ENCODE data around the gene PHF12. TPM values are rescaled to one million over a fixed set of nuclear protein-coding genes. Genes with fewer than 3 reads are reported as not detected.
"Not testable (repeated sequence)": the region's sequence is repeated elsewhere in the genome, so short reads cannot be mapped to it uniquely, and the experiment has no call there.

The PHF12 gene
- total and polyA plus RNA-seq, 3 experiments from 2014 or later: 11.6 to 62.1 (median 58.1) TPM

- Mint-ChIP-seq H3K9me3 (no peaks in the 10 kb centered on the region), H3K4me3 (peak overlapping the region in 1 of 7 donors; percentile 23), H3K27me3 (peaks cover 0 to 2% of the 10 kb centered on the region in 2 donors), H3K4me1 (peaks cover 72 to 89% (median 88%) of the 10 kb centered on the region in 3 donors), H3K27ac (peak overlapping the region in 5 of 8 donors; percentile 20 to 81 (median 63)), H3K36me3 (peaks cover 0 to 70% (median 12%) of the 10 kb centered on the region in 3 donors)
- DNase-seq: no peak
- H3K36me3 ChIP-seq (ENCODE audit: insufficient read depth, low read length): no peaks in the 10 kb centered on the region
- CTCF ChIA-PET: interaction anchor here (1.2 to 2.1 kb wide), 3 partner anchors 11 to 210 kb away, joined by 3 to 8 read pairs (median 4); no protein-coding TSS in a partner anchor
- H3K27me3 ChIP-seq (ENCODE audit: insufficient read depth, low read length, poor library complexity, severe bottlenecking): no peaks in the 10 kb centered on the region
- POLR2A ChIA-PET: interaction anchor here (1.0 to 1.3 kb wide), 2 partner anchors 9 to 13 kb away, joined by 3 to 5 read pairs; no protein-coding TSS in a partner anchor
- no peak overlapping the region for H3K27ac ChIP-seq (ENCODE audit: low read depth, low read length)
- H3K4me1 ChIP-seq (ENCODE audit: insufficient read depth, low read length): peaks cover 67% of the 10 kb centered on the region
- H3K4me3 ChIP-seq (ENCODE audit: low read length): no peak overlapping the region
- no peaks in the 10 kb centered on the region for H3K9me3 ChIP-seq (ENCODE audit: low read length)
These were observed 14.1 kb downstream of the PHF12 start for GRCh38 chr17:28937044-28937729.

- peaks cover 0 to 2% of the 10 kb centered on the region in 2 donors for H3K27me3 Mint-ChIP-seq
- peak overlapping the region; percentile 11 to 89 (median 52) for H3K27ac Mint-ChIP-seq
- peaks cover 66 to 87% (median 82%) of the 10 kb centered on the region in 3 donors for H3K4me1 Mint-ChIP-seq
These were observed 15.4 kb downstream of the PHF12 start for GRCh38 chr17:28935744-28936460.

GRCh38 chr17:28934508-28934907 lies 16.8 kb downstream of the PHF12 start:
- not testable (repeated sequence) for DNase-seq; H3K4me3 ChIP-seq (ENCODE audit: low read length); H3K9me3 ChIP-seq (ENCODE audit: low read length); H3K27ac ChIP-seq (ENCODE audit: low read depth, low read length); H3K4me3 Mint-ChIP-seq; H3K27me3 ChIP-seq (ENCODE audit: insufficient read depth, low read length, poor library complexity, severe bottlenecking); H3K36me3 ChIP-seq (ENCODE audit: insufficient read depth, low read length); H3K9me3 Mint-ChIP-seq; H3K27me3 Mint-ChIP-seq
- H3K36me3 Mint-ChIP-seq: peaks cover 0 to 61% (median 14%) of the 10 kb centered on the region in 3 donors
- ChIA-PET CTCF (interaction anchor here (1.1 to 2.3 kb wide), 4 partner anchors 8 to 207 kb away, joined by 3 to 7 read pairs (median 4); no protein-coding TSS in a partner anchor), POLR2A (interaction anchor here (0.9 kb wide), 1 partner anchor 11 kb away, joined by 7 read pairs; no protein-coding TSS in a partner anchor)
- H3K4me1 ChIP-seq (ENCODE audit: insufficient read depth, low read length): peaks cover 52% of the 10 kb centered on the region
- H3K4me1 Mint-ChIP-seq: peaks cover 62 to 87% (median 79%) of the 10 kb centered on the region in 3 donors
- peak overlapping the region in 4 of 8 donors; percentile 32 to 80 (median 42) for H3K27ac Mint-ChIP-seq

More at GRCh38 chr17:28935744-28936460, 15.4 kb downstream of the PHF12 start:
- Histone ChIP-seq H3K4me3 (ENCODE audit: low read length) (no peak overlapping the region), H3K27me3 (ENCODE audit: insufficient read depth, low read length, poor library complexity, severe bottlenecking) (no peaks in the 10 kb centered on the region), H3K36me3 (ENCODE audit: insufficient read depth, low read length) (no peaks in the 10 kb centered on the region), H3K27ac (ENCODE audit: low read depth, low read length) (no peak overlapping the region), H3K9me3 (ENCODE audit: low read length) (no peaks in the 10 kb centered on the region), H3K4me1 (ENCODE audit: insufficient read depth, low read length) (peaks cover 56% of the 10 kb centered on the region)
- peaks cover 0 to 66% (median 8%) of the 10 kb centered on the region in 3 donors for H3K36me3 Mint-ChIP-seq
- H3K4me3 Mint-ChIP-seq: no peak overlapping the region
- ChIA-PET POLR2A (no interaction called here), CTCF (interaction anchor here (1.1 to 2.3 kb wide), 6 partner anchors 9 to 208 kb away, joined by 3 to 7 read pairs (median 4); no protein-coding TSS in a partner anchor)
- H3K9me3 Mint-ChIP-seq: no peaks in the 10 kb centered on the region
- no peak for DNase-seq

- ChIA-PET CTCF (interaction anchor here (0.6 to 5.7 kb wide), 5 partner anchors 14 to 166 kb away, joined by 3 to 31 read pairs (median 3); no protein-coding TSS in a partner anchor), POLR2A (interaction anchor here (0.6 to 5.5 kb wide), 3 partner anchors 17 to 161 kb away, joined by 3 to 63 read pairs (median 12); partner anchors contain the start of gene PHF12)
- no peak overlapping the region for H3K27ac ChIP-seq (ENCODE audit: low read depth, low read length)
- H3K9me3 ChIP-seq (ENCODE audit: low read length): no peaks in the 10 kb centered on the region
- no peaks in the 10 kb centered on the region for H3K27me3 ChIP-seq (ENCODE audit: insufficient read depth, low read length, poor library complexity, severe bottlenecking)
- Mint-ChIP-seq H3K9me3 (peaks cover 0 to 4% (median 0%) of the 10 kb centered on the region in 5 donors), H3K36me3 (peaks cover 6 to 61% (median 16%) of the 10 kb centered on the region in 3 donors), H3K27ac (peak overlapping the region; percentile 48 to 93 (median 82)), H3K4me1 (peaks cover 59 to 84% (median 75%) of the 10 kb centered on the region in 3 donors), H3K4me3 (peak overlapping the region in 1 of 7 donors; percentile 2), H3K27me3 (no peaks in the 10 kb centered on the region)
- peaks cover 54% of the 10 kb centered on the region for H3K4me1 ChIP-seq (ENCODE audit: insufficient read depth, low read length)
- no peaks in the 10 kb centered on the region for H3K36me3 ChIP-seq (ENCODE audit: insufficient read depth, low read length)
- no peak overlapping the region for H3K4me3 ChIP-seq (ENCODE audit: low read length)
- no peak for DNase-seq
These were observed 21.5 kb downstream of the PHF12 start for GRCh38 chr17:28929787-28930186.

DNA sequence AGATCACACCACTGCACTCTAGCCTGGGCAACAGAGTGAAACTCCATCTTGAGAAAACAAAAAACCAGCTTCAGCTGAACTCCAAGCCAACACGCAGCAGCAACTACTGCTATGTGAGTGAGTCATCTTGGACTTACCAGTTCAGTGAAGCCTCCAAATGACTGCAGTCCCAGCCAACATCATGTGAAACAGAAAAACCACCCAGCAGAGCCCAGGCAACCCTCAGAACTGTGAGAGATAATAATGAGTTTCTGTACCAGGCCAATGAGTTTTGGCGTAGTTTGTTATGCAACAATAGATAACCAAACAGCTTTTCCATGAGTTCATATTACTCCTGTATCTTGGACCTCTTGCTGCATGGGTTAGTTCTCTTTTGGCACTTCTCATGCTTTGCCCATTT lies 23.3 kb downstream of the PHF12 start:
- DNase-seq: no peak
- peaks cover 61 to 87% (median 77%) of the 10 kb centered on the region in 3 donors for H3K4me1 Mint-ChIP-seq

DNA sequence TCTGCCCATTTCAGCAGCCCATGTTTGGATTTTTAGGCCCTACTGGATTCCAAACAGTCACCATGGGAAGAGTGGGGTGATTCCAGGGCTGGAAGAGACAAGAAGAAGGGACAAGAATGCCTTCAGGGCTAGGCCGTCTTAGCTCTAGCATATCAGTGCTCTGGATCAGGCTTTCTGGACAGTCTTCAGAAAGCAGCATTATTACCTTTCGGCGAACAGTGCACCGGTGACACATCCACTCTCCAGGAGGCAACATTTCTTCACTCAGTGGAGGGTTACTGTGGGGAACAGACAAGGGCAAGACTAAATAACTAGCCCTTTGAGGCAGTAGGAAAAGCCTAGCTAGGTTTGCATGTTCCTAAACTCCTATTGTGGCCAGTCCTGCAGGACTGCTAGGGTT lies 24.5 kb downstream of the PHF12 start:
- no peak for DNase-seq
- Histone ChIP-seq H3K27ac (ENCODE audit: low read depth, low read length) (peak overlapping the region; percentile 77), H3K4me3 (ENCODE audit: low read length) (no peak overlapping the region), H3K4me1 (ENCODE audit: insufficient read depth, low read length) (peaks cover 57% of the 10 kb centered on the region), H3K27me3 (ENCODE audit: insufficient read depth, low read length, poor library complexity, severe bottlenecking) (no peaks in the 10 kb centered on the region), H3K9me3 (ENCODE audit: low read length) (no peaks in the 10 kb centered on the region), H3K36me3 (ENCODE audit: insufficient read depth, low read length) (peaks cover 19% of the 10 kb centered on the region)
- Mint-ChIP-seq H3K27ac (peak overlapping the region; percentile 91 to 99 (median 95)), H3K27me3 (no peaks in the 10 kb centered on the region), H3K9me3 (peaks cover 0 to 4% (median 0%) of the 10 kb centered on the region in 5 donors), H3K4me1 (peaks cover 59 to 85% (median 72%) of the 10 kb centered on the region in 3 donors), H3K36me3 (peaks cover 12 to 65% (median 21%) of the 10 kb centered on the region in 3 donors), H3K4me3 (peak overlapping the region in 6 of 7 donors; percentile 38 to 81 (median 67))
- CTCF ChIA-PET: interaction anchor here (1.3 to 5.7 kb wide), 10 partner anchors 8 to 200 kb away, joined by 3 to 31 read pairs (median 8); partner anchors contain the start of genes DHRS13, PHF12 and TLCD1
- POLR2A ChIA-PET: interaction anchor here (1.0 to 5.5 kb wide), 6 partner anchors 17 to 200 kb away, joined by 3 to 63 read pairs (median 4); partner anchors contain the start of genes PHF12 and TLCD1

More for the DNA sequence above, 23.3 kb downstream of the PHF12 start:
- Histone ChIP-seq H3K4me3 (ENCODE audit: low read length) (no peak overlapping the region), H3K4me1 (ENCODE audit: insufficient read depth, low read length) (peaks cover 57% of the 10 kb centered on the region), H3K27ac (ENCODE audit: low read depth, low read length) (no peak overlapping the region), H3K9me3 (ENCODE audit: low read length) (no peaks in the 10 kb centered on the region), H3K27me3 (ENCODE audit: insufficient read depth, low read length, poor library complexity, severe bottlenecking) (no peaks in the 10 kb centered on the region), H3K36me3 (ENCODE audit: insufficient read depth, low read length) (peaks cover 9% of the 10 kb centered on the region)
- no peaks in the 10 kb centered on the region for H3K27me3 Mint-ChIP-seq
- peak overlapping the region in 1 of 7 donors; percentile 5 for H3K4me3 Mint-ChIP-seq
- CTCF ChIA-PET: interaction anchor here (1.4 to 5.7 kb wide), 7 partner anchors 12 to 201 kb away, joined by 3 to 31 read pairs (median 11); partner anchors contain the start of genes DHRS13, PHF12 and TLCD1
- peak overlapping the region; percentile 80 to 99 (median 95) for H3K27ac Mint-ChIP-seq
- peaks cover 0 to 4% (median 0%) of the 10 kb centered on the region in 5 donors for H3K9me3 Mint-ChIP-seq
- POLR2A ChIA-PET: interaction anchor here (0.9 to 5.5 kb wide), 2 partner anchors 18 to 22 kb away, joined by 3 to 63 read pairs; partner anchors contain the start of gene PHF12
- H3K36me3 Mint-ChIP-seq: peaks cover 12 to 63% (median 16%) of the 10 kb centered on the region in 3 donors

DNA sequence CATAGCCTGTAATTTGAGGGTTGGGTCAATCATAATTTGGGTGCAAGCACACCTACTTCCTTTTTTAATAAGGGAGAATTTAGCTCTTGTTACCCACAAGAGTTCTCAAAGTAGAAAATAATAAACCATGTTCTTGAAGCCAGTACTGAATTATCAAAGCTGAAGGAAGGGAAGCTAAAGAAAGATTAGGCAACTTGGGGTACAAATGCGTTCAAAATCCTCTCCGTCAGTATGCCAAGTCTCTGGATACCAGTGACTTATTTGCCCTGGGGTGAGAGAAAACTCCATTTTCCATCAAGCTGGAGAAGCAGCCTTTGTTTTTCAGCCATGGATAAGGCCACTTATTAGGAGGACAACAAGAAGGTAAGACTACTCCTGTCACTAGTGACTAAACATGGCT lies 25.0 kb downstream of the PHF12 start:
- Mint-ChIP-seq H3K27me3 (no peaks in the 10 kb centered on the region), H3K27ac (peak overlapping the region; percentile 91 to 99 (median 95)), H3K9me3 (peaks cover 0 to 4% (median 0%) of the 10 kb centered on the region in 5 donors), H3K36me3 (peaks cover 12 to 67% (median 25%) of the 10 kb centered on the region in 3 donors), H3K4me3 (peak overlapping the region; percentile 3 to 81 (median 63)), H3K4me1 (peaks cover 63 to 86% (median 70%) of the 10 kb centered on the region in 3 donors)
- CTCF ChIA-PET: interaction anchor here (1.3 to 5.7 kb wide), 10 partner anchors 8 to 200 kb away, joined by 3 to 31 read pairs (median 9); partner anchors contain the start of genes DHRS13, PHF12 and TLCD1
- Histone ChIP-seq H3K36me3 (ENCODE audit: insufficient read depth, low read length) (peaks cover 23% of the 10 kb centered on the region), H3K4me1 (ENCODE audit: insufficient read depth, low read length) (peaks cover 57% of the 10 kb centered on the region), H3K27me3 (ENCODE audit: insufficient read depth, low read length, poor library complexity, severe bottlenecking) (no peaks in the 10 kb centered on the region), H3K4me3 (ENCODE audit: low read length) (no peak overlapping the region), H3K9me3 (ENCODE audit: low read length) (no peaks in the 10 kb centered on the region), H3K27ac (ENCODE audit: low read depth, low read length) (peak overlapping the region; percentile 77)
- no peak for DNase-seq
- POLR2A ChIA-PET: interaction anchor here (1.0 to 5.5 kb wide), 8 partner anchors 17 to 207 kb away, joined by 3 to 63 read pairs (median 4); partner anchors contain the start of genes FLOT2, PHF12, RPL23A and TLCD1

Measured in CD8-positive, alpha-beta memory T cell (primary cell).